Measurements from ENCODE around the gene CFAP20DC. TPM values are rescaled to one million over a fixed set of nuclear protein-coding genes. Genes with fewer than 3 reads are reported as not detected.

CFAP20DC gene
- total and polyA plus RNA-seq, 2 of the 13 experiments (the other 11 are each of a cell fraction or from before 2014, with no cell fraction given), result not detected

DNA sequence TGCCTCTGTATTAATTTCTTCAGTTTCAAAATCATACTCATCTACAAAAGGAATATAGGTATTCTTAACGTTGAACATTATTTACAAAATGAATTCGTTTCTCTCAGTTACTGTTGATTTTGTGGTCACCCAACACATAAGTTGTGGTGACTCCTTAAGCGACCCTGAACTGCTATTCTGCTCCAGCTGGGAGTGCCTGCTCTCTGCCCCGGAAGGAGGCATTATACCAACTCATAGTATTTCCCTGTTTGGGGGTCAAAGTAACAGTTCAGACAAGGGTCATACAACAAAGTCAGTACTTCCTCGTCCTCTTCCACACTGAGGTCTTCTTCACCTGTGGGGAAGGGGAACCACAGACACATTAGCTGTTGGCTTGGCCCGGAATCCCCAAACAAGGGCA is 307.6 kb downstream of the CFAP20DC start:
- intact Hi-C loops (cut with micrococcal nuclease; ENCODE audit: unreplicated experiment), result no loop called here
- no peaks in the 10 kb centered on the region for H3K9me3 ChIP-seq (ENCODE audit: low read length)
- no peaks in the 10 kb centered on the region for H3K4me1 ChIP-seq (ENCODE audit: insufficient read depth, low read length)
- in situ Hi-C loops (cut with HindIII; ENCODE audit: extremely low pct_ligation_motif_present, low pct_unique_long_range_greater_than_20kb), result no loop called here
- H2AFZ ChIP-seq (ENCODE audit: low read length), result no peak overlapping the region
- no peaks in the 10 kb centered on the region for H4K20me1 ChIP-seq (ENCODE audit: insufficient read depth, low read length)
- ATAC-seq (no peak), DNase-seq (ENCODE audit: low spot score) (no peak), FAIRE-seq (no peak)
- no peak overlapping the region for H3K9ac ChIP-seq (ENCODE audit: insufficient read depth, low read depth, low read length)
- no peaks in the 10 kb centered on the region for H3K79me2 ChIP-seq (ENCODE audit: insufficient read depth, low read length)
- 8% methylated on average over 6 of the region's 6 CpGs for WGBS (ENCODE audit: low lambda C conversion rate)
- TF ChIP-seq, protein P1, sequence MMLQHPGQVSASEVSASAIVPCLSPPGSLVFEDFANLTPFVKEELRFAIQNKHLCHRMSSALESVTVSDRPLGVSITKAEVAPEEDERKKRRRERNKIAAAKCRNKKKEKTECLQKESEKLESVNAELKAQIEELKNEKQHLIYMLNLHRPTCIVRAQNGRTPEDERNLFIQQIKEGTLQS (CRISPR knock-in tag; IDR thresholded peaks at IDR 0.05), result no peak
- TF ChIP-seq ZNF709 (CRISPR knock-in tag; IDR thresholded peaks at IDR 0.05) (no peak), NFYB (CRISPR knock-in tag; IDR thresholded peaks at IDR 0.05) (no peak), GABPA (IDR thresholded peaks at IDR 0.05; ENCODE audit: low read depth, low read length) (no peak), GABPA (CRISPR knock-in tag; IDR thresholded peaks at IDR 0.05; ENCODE audit: low read depth) (peak; percentile 27; the same call in 1 of the 2 replicates)
- no peaks in the 10 kb centered on the region; a peak in 1 of 5 replicates for H3K27me3 ChIP-seq (ENCODE audit: control insufficient read depth in 1 of 2, insufficient read depth in 2 of 2, low read length in 2 of 2)
- H3K4me2 ChIP-seq (ENCODE audit: low read depth, low read length), result no peak overlapping the region
- ChIA-PET POLR2A (no interaction called here), CTCF (ENCODE audit: low intra/inter-chr PET ratio, low total read pairs) (no interaction called here)
- no TSS peak for BruUV-seq (replicated peaks)
- no peak overlapping the region for H3K27ac ChIP-seq (ENCODE audit: extremely low read length, insufficient read depth, low read length)
- H3K4me3 ChIP-seq (replicated peaks in 1 of 3; ENCODE audit: insufficient read depth in 1 of 3, low read depth in 2 of 3, low read length in 3 of 3), result no peak overlapping the region
- H3K36me3 ChIP-seq (replicated peaks in 1 of 2; ENCODE audit: control insufficient read depth in 1 of 2, insufficient read depth in 2 of 2, low read length in 2 of 2), result no peaks in the 10 kb centered on the region

DNA sequence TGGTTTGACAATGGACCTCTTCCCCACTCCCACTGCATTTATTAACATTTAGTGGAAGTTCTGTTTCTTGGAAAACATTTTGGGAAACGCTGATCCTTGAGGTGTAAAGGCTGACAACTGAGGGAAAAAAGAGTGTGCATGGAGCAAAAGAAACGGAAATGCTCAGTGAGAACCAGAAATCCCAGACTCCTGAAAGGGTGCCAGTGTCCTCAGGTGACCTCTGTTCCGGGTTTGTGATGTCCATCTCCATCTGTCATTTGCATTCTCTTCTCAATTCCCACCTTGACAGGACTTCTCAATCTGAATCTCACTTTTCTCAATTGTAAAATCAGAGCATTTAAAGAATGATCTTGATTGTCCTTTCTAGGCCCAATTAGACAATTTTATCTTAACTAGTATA is 312.2 kb downstream of the CFAP20DC start:
- in situ Hi-C loops (cut with HindIII; ENCODE audit: extremely low pct_ligation_motif_present, low pct_unique_long_range_greater_than_20kb) (no loop called here), intact Hi-C loops (cut with micrococcal nuclease; ENCODE audit: unreplicated experiment) (no loop called here)
- ChIA-PET POLR2A (no interaction called here), CTCF (ENCODE audit: low intra/inter-chr PET ratio, low total read pairs) (no interaction called here)
- Histone ChIP-seq H3K9me3 (ENCODE audit: low read length) (no peaks in the 10 kb centered on the region), H3K4me1 (ENCODE audit: insufficient read depth, low read length) (no peaks in the 10 kb centered on the region), H4K20me1 (ENCODE audit: insufficient read depth, low read length) (no peaks in the 10 kb centered on the region), H3K79me2 (ENCODE audit: insufficient read depth, low read length) (no peaks in the 10 kb centered on the region), H3K4me2 (ENCODE audit: low read depth, low read length) (no peak overlapping the region), H3K9ac (ENCODE audit: insufficient read depth, low read depth, low read length) (no peak overlapping the region), H3K36me3 (replicated peaks in 1 of 2; ENCODE audit: control insufficient read depth in 1 of 2, insufficient read depth in 2 of 2, low read length in 2 of 2) (no peaks in the 10 kb centered on the region), H3K27ac (ENCODE audit: extremely low read length, insufficient read depth, low read length) (no peak overlapping the region), H3K4me3 (replicated peaks in 1 of 3; ENCODE audit: insufficient read depth in 1 of 3, low read depth in 2 of 3, low read length in 3 of 3) (no peak overlapping the region), H2AFZ (ENCODE audit: low read length) (no peak overlapping the region), H3K27me3 (ENCODE audit: control insufficient read depth in 1 of 2, insufficient read depth in 2 of 2, low read length in 2 of 2) (no peaks in the 10 kb centered on the region)
- TF ChIP-seq ZNF605 (CRISPR knock-in tag; IDR thresholded peaks at IDR 0.05) (no peak), SATB2 (CRISPR knock-in tag; IDR thresholded peaks at IDR 0.05) (no peak), SIX1 (CRISPR knock-in tag; IDR thresholded peaks at IDR 0.05; ENCODE audit: borderline replicate concordance) (no peak)
- FAIRE-seq (no peak), DNase-seq (ENCODE audit: low spot score) (no peak), ATAC-seq (no peak)
- BruUV-seq (replicated peaks), result no TSS peak
- 0% methylated on average over 3 of the region's 3 CpGs for WGBS (ENCODE audit: low lambda C conversion rate)

Data from HepG2 (cell line).